GDM1 (cell line): ENCODE measurements around the gene FKBP5.
A peak's percentile ranks its signal among the peaks of the same experiment; 100 is the strongest.
"Not testable (repeated sequence)": the region's sequence is repeated elsewhere in the genome, so short reads cannot be mapped to it uniquely, and the experiment has no call there.

Experiments used
- DNase-seq: peaks from one replicate; lab custom pipeline; 2025; lab: John Stamatoyannopoulos, UW

Gene FKBP5

GRCh38 chr6:35723587-35723986 lies 34.9 kb upstream of the FKBP5 start:
- no peak for DNase-seq

- DNase-seq, result no peak
Measured at GRCh38 chr6:35722121-35722761, 33.5 kb upstream of the FKBP5 start.

GRCh38 chr6:35719830-35720733 lies 31.4 kb upstream of the FKBP5 start:
- DNase-seq, result peak; percentile 80

- DNase-seq, result peak; percentile 63
Measured at GRCh38 chr6:35719404-35719829, 30.7 kb upstream of the FKBP5 start.

GRCh38 chr6:35718911-35719381 lies 30.2 kb upstream of the FKBP5 start:
- peak; percentile 30 for DNase-seq

- no peak for DNase-seq
Measured at GRCh38 chr6:35718375-35718736, 29.6 kb upstream of the FKBP5 start.

GRCh38 chr6:35717449-35718374 lies 29.0 kb upstream of the FKBP5 start:
- peak; percentile 18 for DNase-seq

- DNase-seq, result no peak
Measured at GRCh38 chr6:35716798-35717197, 28.1 kb upstream of the FKBP5 start.

- DNase-seq, result no peak
Measured at GRCh38 chr6:35713006-35713767, 24.5 kb upstream of the FKBP5 start.

GRCh38 chr6:35711731-35712130 lies 23.0 kb upstream of the FKBP5 start:
- no peak for DNase-seq

- DNase-seq, result no peak
Measured at GRCh38 chr6:35710241-35710847, 21.6 kb upstream of the FKBP5 start.

GRCh38 chr6:35708585-35708984 lies 19.9 kb upstream of the FKBP5 start:
- DNase-seq, result no peak

- DNase-seq, result no peak
Measured at GRCh38 chr6:35707714-35708407, 19.1 kb upstream of the FKBP5 start.

- no peak for DNase-seq
Measured at GRCh38 chr6:35706468-35706867, 17.8 kb upstream of the FKBP5 start.

- no peak for DNase-seq
Measured at GRCh38 chr6:35703554-35703953, 14.8 kb upstream of the FKBP5 start.

GRCh38 chr6:35698858-35699257 lies 10.1 kb upstream of the FKBP5 start:
- DNase-seq, result no peak

GRCh38 chr6:35698430-35698829 lies 9.7 kb upstream of the FKBP5 start:
- DNase-seq, result not testable (repeated sequence)

- no peak for DNase-seq
Measured at GRCh38 chr6:35694462-35694861, 5.7 kb upstream of the FKBP5 start.

- no peak for DNase-seq
Measured at GRCh38 chr6:35691027-35691824, 2.5 kb upstream of the FKBP5 start.

GRCh38 chr6:35690484-35690883 lies 1.8 kb upstream of the FKBP5 start:
- DNase-seq, result no peak
